ENCODE measurements around the gene RFLNA. TPM values are rescaled to one million over a fixed set of nuclear protein-coding genes. Genes with fewer than 3 reads are reported as not detected.

Gene RFLNA
- total and polyA plus RNA-seq, 3 experiments from 2014 or later = not detected

DNA sequence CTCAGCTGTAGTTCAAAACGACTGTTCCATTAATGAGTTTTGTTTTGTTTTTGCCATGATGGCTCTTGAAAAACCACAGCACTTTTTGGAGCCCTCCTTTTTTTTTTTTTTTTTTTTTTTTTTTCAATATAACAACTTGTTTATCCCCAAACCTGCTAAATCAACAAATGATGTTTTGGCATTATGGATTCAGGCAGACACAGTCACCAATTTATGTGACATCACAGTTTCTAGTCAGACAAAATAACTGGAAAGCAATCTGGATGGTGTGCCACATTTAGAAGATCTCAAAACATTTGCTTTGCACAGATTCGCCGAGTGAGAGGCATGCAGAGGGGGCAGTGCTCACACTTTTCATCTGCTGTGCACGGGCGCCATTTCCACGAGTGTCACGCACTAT is 7.9 kb upstream of the RFLNA start:
- Histone ChIP-seq H3K36me3 (ENCODE audit: insufficient read depth, low read length) (no peaks in the 10 kb centered on the region), H3K9me3 (ENCODE audit: low read length) (no peaks in the 10 kb centered on the region), H3K27ac (ENCODE audit: low read depth, low read length) (no peak overlapping the region), H3K4me3 (ENCODE audit: low read length) (no peak overlapping the region), H3K4me1 (ENCODE audit: insufficient read depth, low read length) (no peaks in the 10 kb centered on the region), H3K27me3 (ENCODE audit: insufficient read depth, low read length, poor library complexity, severe bottlenecking) (no peaks in the 10 kb centered on the region)
- Mint-ChIP-seq H3K4me1 (no peaks in the 10 kb centered on the region), H3K9me3 (peaks cover 9 to 25% (median 19%) of the 10 kb centered on the region in 5 donors), H3K27me3 (peaks cover 17 to 49% of the 10 kb centered on the region in 2 donors), H3K36me3 (peaks cover 0 to 12% (median 0%) of the 10 kb centered on the region in 3 donors), H3K4me3 (no peak overlapping the region), H3K27ac (no peak overlapping the region)
- POLR2A ChIA-PET = interaction anchor here (0.5 kb wide), 1 partner anchor 81 kb away, joined by 3 read pairs; no protein-coding TSS in a partner anchor
- CTCF ChIA-PET = no interaction called here
- no peak for DNase-seq

DNA sequence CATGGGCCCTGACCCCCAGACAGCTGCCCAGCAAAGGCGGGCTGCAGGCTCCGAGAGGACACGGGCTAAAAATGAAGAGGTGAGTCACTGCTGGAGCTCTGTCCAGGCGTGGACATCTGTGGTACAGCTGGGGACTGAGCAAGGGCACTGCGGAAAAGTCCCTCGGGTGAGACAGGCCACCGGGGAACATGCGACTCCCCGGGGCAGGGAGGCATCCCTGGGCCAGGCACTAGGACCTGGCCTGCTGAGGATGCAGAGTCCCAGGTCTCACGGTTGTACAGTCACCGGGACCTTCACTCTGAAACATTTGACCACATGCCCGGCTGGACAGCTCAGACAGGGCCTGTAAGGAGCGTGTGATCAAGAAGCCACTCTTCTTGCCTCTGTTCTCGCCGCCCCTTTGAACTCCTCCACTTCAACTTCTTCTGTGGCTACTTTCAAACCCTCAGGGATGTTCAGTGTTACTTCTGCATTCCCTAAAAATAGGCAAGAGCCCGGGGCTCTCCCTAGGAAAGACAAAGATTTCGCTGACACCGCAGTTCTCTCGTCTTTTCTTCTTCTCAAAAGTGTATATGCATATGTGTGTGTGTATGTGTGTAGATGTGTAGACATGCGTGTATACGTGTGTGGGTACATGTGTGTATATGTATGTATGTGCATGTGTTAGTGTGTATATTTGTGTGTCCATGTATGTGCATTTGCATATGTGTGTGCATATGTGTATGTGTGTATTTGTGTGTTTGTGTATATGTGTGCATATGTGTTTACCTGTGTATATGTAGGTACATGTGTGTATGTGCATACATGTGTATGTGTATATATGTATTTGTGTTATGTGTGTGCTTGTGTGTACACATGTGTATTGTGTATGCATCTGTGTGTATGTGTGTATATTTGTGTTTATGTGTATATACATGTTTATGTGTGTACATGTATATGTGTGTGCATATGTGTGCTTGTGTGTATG is 5.0 kb upstream of the RFLNA start:
- H3K27me3 Mint-ChIP-seq = peaks cover 12 to 52% of the 10 kb centered on the region in 2 donors
- no peaks in the 10 kb centered on the region for H3K36me3 ChIP-seq (ENCODE audit: insufficient read depth, low read length)
- H3K4me3 Mint-ChIP-seq = no peak overlapping the region
- peaks cover 0 to 8% (median 0%) of the 10 kb centered on the region in 3 donors for H3K36me3 Mint-ChIP-seq
- ChIA-PET CTCF (no interaction called here), POLR2A (no interaction called here)
- no peaks in the 10 kb centered on the region for H3K9me3 ChIP-seq (ENCODE audit: low read length)
- no peak overlapping the region for H3K4me3 ChIP-seq (ENCODE audit: low read length)
- no peak for DNase-seq
- H3K27ac Mint-ChIP-seq = no peak overlapping the region
- H3K9me3 Mint-ChIP-seq = peaks cover 7 to 15% (median 10%) of the 10 kb centered on the region in 5 donors
- H3K27ac ChIP-seq (ENCODE audit: low read depth, low read length) = no peak overlapping the region
- H3K27me3 ChIP-seq (ENCODE audit: insufficient read depth, low read length, poor library complexity, severe bottlenecking) = no peaks in the 10 kb centered on the region
- no peaks in the 10 kb centered on the region for H3K4me1 Mint-ChIP-seq
- H3K4me1 ChIP-seq (ENCODE audit: insufficient read depth, low read length) = no peaks in the 10 kb centered on the region

DNA sequence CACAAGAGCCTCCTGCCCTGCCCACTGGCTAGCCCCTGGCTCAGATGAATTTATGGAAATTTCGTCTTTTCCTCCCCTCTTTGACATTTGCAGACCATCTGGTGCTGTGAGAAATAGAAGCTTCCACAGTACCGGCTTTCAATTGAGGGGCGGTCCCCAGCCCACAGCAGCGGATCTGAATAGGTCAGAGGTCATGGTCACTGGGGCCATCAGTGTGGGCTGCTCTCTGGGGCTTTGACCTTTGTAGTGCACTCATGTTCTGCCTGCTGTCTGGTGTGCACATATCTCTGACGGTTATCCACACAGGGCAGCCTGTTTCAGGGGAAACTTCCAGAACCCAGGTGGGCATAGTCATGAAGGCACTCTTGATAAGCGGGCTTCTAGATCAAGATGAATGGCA is 2.5 kb upstream of the RFLNA start:
- CTCF ChIA-PET = no interaction called here
- no peaks in the 10 kb centered on the region for H3K36me3 Mint-ChIP-seq

DNA sequence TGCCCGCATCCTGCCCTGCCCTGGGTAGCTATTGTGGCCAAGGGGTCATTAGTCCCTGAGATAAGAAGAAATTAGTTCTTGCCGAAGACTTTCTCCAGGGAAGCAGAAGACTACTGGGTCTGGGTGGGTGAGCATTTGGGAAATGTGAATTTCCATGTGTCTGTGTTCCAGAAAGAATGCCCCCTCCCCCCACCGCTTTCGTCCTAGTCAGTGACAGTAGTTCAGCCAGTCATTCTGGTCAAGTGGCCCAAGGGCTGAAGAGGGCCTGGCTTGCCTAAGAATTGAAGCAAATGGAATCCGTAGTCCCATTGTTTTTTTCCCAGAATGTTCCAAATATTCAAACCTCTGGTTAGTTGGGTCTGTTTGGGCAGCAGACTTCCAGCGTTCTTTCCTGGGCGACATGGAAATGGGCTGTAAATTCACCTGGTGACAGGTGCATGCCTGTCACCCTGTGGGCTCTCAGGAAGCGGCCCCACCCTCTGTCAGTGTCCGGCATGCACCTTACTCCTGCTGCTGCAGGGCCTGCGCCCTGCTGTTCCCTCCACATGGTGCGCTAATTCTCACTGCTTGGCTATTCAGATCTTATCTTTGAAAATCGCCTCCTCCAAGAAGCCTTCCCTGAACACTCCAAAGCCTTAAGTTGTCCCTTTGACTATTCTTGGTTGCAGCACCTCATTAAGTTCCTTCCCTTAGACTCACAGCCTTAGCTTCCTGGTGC is 1.4 kb upstream of the RFLNA start:
- Mint-ChIP-seq H3K27me3 (peaks cover 24 to 53% of the 10 kb centered on the region in 2 donors), H3K9me3 (no peaks in the 10 kb centered on the region), H3K4me1 (no peaks in the 10 kb centered on the region), H3K27ac (no peak overlapping the region), H3K36me3 (no peaks in the 10 kb centered on the region), H3K4me3 (no peak overlapping the region)
- H3K27ac ChIP-seq (ENCODE audit: low read depth, low read length) = no peak overlapping the region
- no peaks in the 10 kb centered on the region for H3K27me3 ChIP-seq (ENCODE audit: insufficient read depth, low read length, poor library complexity, severe bottlenecking)
- H3K4me1 ChIP-seq (ENCODE audit: insufficient read depth, low read length) = no peaks in the 10 kb centered on the region
- H3K4me3 ChIP-seq (ENCODE audit: low read length) = no peak overlapping the region
- H3K36me3 ChIP-seq (ENCODE audit: insufficient read depth, low read length) = no peaks in the 10 kb centered on the region
- no peak for DNase-seq
- CTCF ChIA-PET = no interaction called here
- POLR2A ChIA-PET = no interaction called here
- no peaks in the 10 kb centered on the region for H3K9me3 ChIP-seq (ENCODE audit: low read length)

More for the DNA sequence above, 2.5 kb upstream of the RFLNA start:
- Histone ChIP-seq H3K9me3 (ENCODE audit: low read length) (no peaks in the 10 kb centered on the region), H3K27ac (ENCODE audit: low read depth, low read length) (no peak overlapping the region), H3K36me3 (ENCODE audit: insufficient read depth, low read length) (no peaks in the 10 kb centered on the region), H3K4me1 (ENCODE audit: insufficient read depth, low read length) (no peaks in the 10 kb centered on the region), H3K27me3 (ENCODE audit: insufficient read depth, low read length, poor library complexity, severe bottlenecking) (no peaks in the 10 kb centered on the region), H3K4me3 (ENCODE audit: low read length) (no peak overlapping the region)
- H3K4me3 Mint-ChIP-seq = no peak overlapping the region
- H3K27me3 Mint-ChIP-seq = peaks cover 18 to 55% of the 10 kb centered on the region in 2 donors
- POLR2A ChIA-PET = no interaction called here
- H3K27ac Mint-ChIP-seq = no peak overlapping the region
- no peaks in the 10 kb centered on the region for H3K4me1 Mint-ChIP-seq
- no peak for DNase-seq
- no peaks in the 10 kb centered on the region for H3K9me3 Mint-ChIP-seq

DNA sequence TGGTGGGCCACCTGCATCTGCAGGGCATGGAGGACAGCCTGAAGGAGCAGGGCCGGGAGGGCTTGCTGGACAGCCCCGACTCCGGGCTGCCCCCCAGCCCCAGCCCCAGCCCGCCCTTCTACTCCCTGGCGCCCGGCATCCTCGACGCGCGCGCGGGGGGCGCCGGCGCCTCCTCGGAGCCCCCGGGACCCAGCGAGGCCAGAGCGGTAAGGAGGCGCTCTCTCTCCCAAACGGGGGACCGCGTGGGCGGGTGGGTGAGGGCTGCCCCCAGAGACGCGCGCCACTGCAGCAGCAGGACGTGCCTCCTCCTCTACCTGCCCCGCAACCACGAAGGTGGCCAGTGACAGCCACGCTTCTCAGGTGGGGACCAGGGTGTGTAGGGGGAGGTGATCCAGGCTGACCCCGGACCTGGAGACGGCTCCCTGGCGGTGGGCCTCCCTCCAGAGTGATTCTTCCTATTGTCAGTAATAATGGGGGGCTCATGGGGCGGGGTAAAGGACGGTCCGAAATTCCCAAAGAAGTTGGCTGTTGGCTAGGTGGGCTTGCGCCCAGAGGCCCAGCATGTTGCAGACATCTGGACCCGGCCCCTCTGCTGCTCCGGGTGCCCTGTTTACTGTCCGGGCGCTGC is 652 bp downstream of the RFLNA start:
- H3K27me3 Mint-ChIP-seq = peaks cover 20 to 56% of the 10 kb centered on the region in 2 donors
- H3K27ac Mint-ChIP-seq = no peak overlapping the region
- Histone ChIP-seq H3K27ac (ENCODE audit: low read depth, low read length) (no peak overlapping the region), H3K36me3 (ENCODE audit: insufficient read depth, low read length) (no peaks in the 10 kb centered on the region), H3K9me3 (ENCODE audit: low read length) (no peaks in the 10 kb centered on the region), H3K4me1 (ENCODE audit: insufficient read depth, low read length) (no peaks in the 10 kb centered on the region), H3K4me3 (ENCODE audit: low read length) (no peak overlapping the region), H3K27me3 (ENCODE audit: insufficient read depth, low read length, poor library complexity, severe bottlenecking) (no peaks in the 10 kb centered on the region)
- no peaks in the 10 kb centered on the region for H3K4me1 Mint-ChIP-seq
- DNase-seq = no peak
- CTCF ChIA-PET = no interaction called here
- POLR2A ChIA-PET = no interaction called here
- H3K36me3 Mint-ChIP-seq = no peaks in the 10 kb centered on the region
- no peak overlapping the region for H3K4me3 Mint-ChIP-seq
- H3K9me3 Mint-ChIP-seq = peaks cover 0 to 2% (median 0%) of the 10 kb centered on the region in 5 donors

DNA sequence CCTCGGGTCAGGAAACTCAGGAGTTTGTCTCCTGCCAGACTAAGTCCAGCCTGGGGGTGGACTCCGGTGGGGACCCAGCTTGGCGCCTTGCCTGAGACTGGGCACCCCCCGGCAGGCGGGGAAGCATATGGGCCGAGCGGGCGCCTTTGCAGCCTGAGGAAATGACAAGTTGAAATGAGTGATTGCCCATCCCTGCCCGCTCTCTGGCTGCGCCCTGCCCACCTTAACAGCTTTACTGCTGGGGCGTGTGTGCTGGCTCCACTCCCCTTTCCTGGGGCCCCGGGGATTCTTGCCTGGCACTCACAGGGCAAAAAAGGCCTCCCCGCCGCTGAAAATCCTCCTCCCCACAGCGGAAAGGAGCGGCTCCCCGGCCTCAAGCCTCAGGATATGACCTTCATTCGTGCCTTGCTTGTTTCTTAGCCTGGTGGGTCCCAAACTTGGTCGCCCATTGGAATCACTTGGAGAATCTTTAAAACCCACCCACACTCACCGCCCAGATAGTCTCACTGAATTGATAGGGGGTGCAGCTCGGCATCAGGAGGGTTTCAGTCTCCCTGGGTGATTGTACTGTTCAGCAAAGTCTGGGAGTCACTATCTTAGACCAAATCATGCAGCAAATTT is 1.5 kb downstream of the RFLNA start:
- H3K36me3 ChIP-seq (ENCODE audit: insufficient read depth, low read length) = no peaks in the 10 kb centered on the region
- POLR2A ChIA-PET = no interaction called here
- CTCF ChIA-PET = no interaction called here
- no peak overlapping the region for H3K27ac Mint-ChIP-seq
- no peaks in the 10 kb centered on the region for H3K36me3 Mint-ChIP-seq
- no peaks in the 10 kb centered on the region for H3K27me3 ChIP-seq (ENCODE audit: insufficient read depth, low read length, poor library complexity, severe bottlenecking)
- H3K4me3 Mint-ChIP-seq = peak overlapping the region in 1 of 7 donors; percentile 81
- H3K4me1 ChIP-seq (ENCODE audit: insufficient read depth, low read length) = no peaks in the 10 kb centered on the region
- H3K9me3 Mint-ChIP-seq = peaks cover 0 to 2% (median 0%) of the 10 kb centered on the region in 5 donors
- H3K4me1 Mint-ChIP-seq = no peaks in the 10 kb centered on the region
- DNase-seq = no peak
- no peak overlapping the region for H3K27ac ChIP-seq (ENCODE audit: low read depth, low read length)
- H3K27me3 Mint-ChIP-seq = peaks cover 20 to 56% of the 10 kb centered on the region in 2 donors
- no peak overlapping the region for H3K4me3 ChIP-seq (ENCODE audit: low read length)
- H3K9me3 ChIP-seq (ENCODE audit: low read length) = no peaks in the 10 kb centered on the region

DNA sequence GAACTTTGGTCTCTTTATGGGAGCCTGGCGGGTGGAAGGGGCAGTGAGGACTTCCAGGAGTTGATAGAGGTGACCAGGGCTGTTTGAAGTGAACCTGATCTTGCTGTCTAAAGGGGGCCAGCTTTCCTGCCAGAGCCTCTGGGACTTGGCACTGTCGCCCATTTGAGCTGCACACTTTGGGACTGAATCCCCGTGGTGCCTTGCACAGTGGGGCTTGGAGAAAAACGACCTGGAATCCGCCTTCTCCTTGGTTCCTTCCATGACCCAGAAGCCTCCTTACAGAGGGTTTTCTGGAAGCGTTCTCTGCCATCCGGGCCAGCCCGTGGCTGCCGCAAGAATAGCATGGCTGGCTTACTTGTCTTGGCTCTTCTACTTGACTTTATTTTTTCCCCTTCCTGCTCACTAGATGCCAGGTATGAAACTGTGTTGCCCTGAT is 2.0 kb downstream of the RFLNA start:
- H3K4me1 Mint-ChIP-seq = no peaks in the 10 kb centered on the region
- H3K4me3 ChIP-seq (ENCODE audit: low read length) = no peak overlapping the region
- POLR2A ChIA-PET = no interaction called here
- H3K36me3 Mint-ChIP-seq = no peaks in the 10 kb centered on the region
- CTCF ChIA-PET = no interaction called here
- peaks cover 0 to 2% (median 0%) of the 10 kb centered on the region in 5 donors for H3K9me3 Mint-ChIP-seq
- H3K4me3 Mint-ChIP-seq = no peak overlapping the region
- H3K27ac Mint-ChIP-seq = no peak overlapping the region
- H3K27me3 Mint-ChIP-seq = peaks cover 20 to 53% of the 10 kb centered on the region in 2 donors
- no peaks in the 10 kb centered on the region for H3K27me3 ChIP-seq (ENCODE audit: insufficient read depth, low read length, poor library complexity, severe bottlenecking)
- H3K4me1 ChIP-seq (ENCODE audit: insufficient read depth, low read length) = no peaks in the 10 kb centered on the region
- no peaks in the 10 kb centered on the region for H3K36me3 ChIP-seq (ENCODE audit: insufficient read depth, low read length)
- DNase-seq = no peak
- H3K9me3 ChIP-seq (ENCODE audit: low read length) = no peaks in the 10 kb centered on the region
- H3K27ac ChIP-seq (ENCODE audit: low read depth, low read length) = no peak overlapping the region
